SK-N-SH (cell line): ENCODE measurements around the gene GRM7. TPM values are rescaled to one million over a fixed set of nuclear protein-coding genes. Genes with fewer than 3 reads are reported as not detected.

Source experiments
- CTCF ChIA-PET: fragments of 300-600, 350-600 bp; formaldehyde crosslinking; extraction: SDS; loops from one replicate; lab custom pipeline; 2021; lab: Yijun Ruan, JAX
- POLR2A ChIA-PET: fragments of 350-600 bp; sonication (Branson Sonifier 250); formaldehyde crosslinking; extraction: SDS; loops from one replicate; lab custom pipeline; 2020; ENCODE audit warnings: antibody characterized with exemption, inconsistent platforms; lab: Yijun Ruan, JAX
- DNase-seq: peaks from one replicate; pipeline ENCODE4 v3.0.0; 2012
- H2AFZ ChIP-seq: fragments of 200-600 bp; sonication (generic); 2 replicates; pipeline ENCODE4 v1.8.1; 2016; ENCODE audit warnings: antibody characterized with exemption, mild to moderate bottlenecking, low read depth
- H3F3A ChIP-seq: fragments of 200-600 bp; sonication (generic); replicated peaks from 2 replicates; pipeline ENCODE3; 2016; ENCODE audit warnings: antibody characterized with exemption, mild to moderate bottlenecking; ENCODE audit not compliant: insufficient read depth
- H3K27ac ChIP-seq, 2 experiments: fragments of 200-500 bp in 1 of 2; fragments of 200-600 bp in 1 of 2; sonication (Bioruptor generic) in 1 of 2; sonication (generic), shearing (Covaris generic) in 1 of 2; 2 replicates each; pipeline versions ENCODE4 v1.5.1 to v1.6.1; 2014 to 2016; ENCODE audit warnings: low read depth in 2 of 2, inconsistent platforms in 1 of 2, low read length in 1 of 2, mild to moderate bottlenecking in 1 of 2, mixed read lengths in 1 of 2
- H3K27me3 ChIP-seq: fragments of 200-600 bp; sonication (generic), shearing (Covaris generic); 2 replicates; pipeline ENCODE4 v1.6.1; 2016; ENCODE audit warnings: mixed run types; ENCODE audit not compliant: insufficient read depth
- H3K36me3 ChIP-seq, 2 experiments: fragments of 200-500 bp in 1 of 2; fragments of 200-600 bp in 1 of 2; sonication (Bioruptor generic) in 1 of 2; sonication (generic) in 1 of 2; replicated peaks in 1 of 2; 2 replicates each; pipeline versions ENCODE3 to v1.5.1; 2014 to 2016; ENCODE audit warnings: low read length in 1 of 2, mild to moderate bottlenecking in 1 of 2; ENCODE audit not compliant: insufficient read depth in 2 of 2, control insufficient read depth in 1 of 2
- H3K4me1 ChIP-seq, 2 experiments: fragments of 200-500 bp in 1 of 2; fragments of 200-600 bp in 1 of 2; sonication (Bioruptor generic) in 1 of 2; sonication (generic), shearing (Covaris generic) in 1 of 2; 2 replicates each; pipeline versions ENCODE4 v1.5.1 to v1.6.1; 2014 to 2016; ENCODE audit warnings: low read depth in 1 of 2, low read length in 1 of 2, mixed run types in 1 of 2; ENCODE audit not compliant: insufficient read depth in 2 of 2, control insufficient read depth in 1 of 2
- H3K4me2 ChIP-seq: fragments of 200-600 bp; sonication (generic), shearing (Covaris generic); 2 replicates; pipeline ENCODE4 v1.6.1; 2017; ENCODE audit warnings: mixed run types
- H3K4me3 ChIP-seq, 2 experiments: fragments of 200-500 bp in 1 of 2; fragments of 200-600 bp in 1 of 2; sonication (Bioruptor generic) in 1 of 2; sonication (generic), shearing (Covaris generic) in 1 of 2; 2 replicates each; pipeline versions ENCODE4 v1.5.1 to v1.8.1; 2014 to 2016; ENCODE audit warnings: low read depth in 2 of 2, inconsistent platforms in 1 of 2, low read length in 1 of 2, mild to moderate bottlenecking in 1 of 2, mixed read lengths in 1 of 2, moderate library complexity in 1 of 2
- H3K79me2 ChIP-seq: fragments of 200-600 bp; sonication (generic); 2 replicates; pipeline ENCODE4 v1.8.1; 2017; ENCODE audit warnings: mild to moderate bottlenecking; ENCODE audit not compliant: insufficient read depth
- H3K9ac ChIP-seq: fragments of 200-600 bp; sonication (generic); 2 replicates; pipeline ENCODE4 v1.6.1; 2017; ENCODE audit warnings: mixed run types
- H3K9me2 ChIP-seq: fragments of 200-600 bp; sonication (generic); 2 replicates; pipeline ENCODE4 v1.6.1; 2017; ENCODE audit warnings: mixed run types
- H3K9me3 ChIP-seq: fragments of 200-600 bp; sonication (generic); 2 replicates; pipeline ENCODE4 v1.6.1; 2017; ENCODE audit warnings: mixed run types, mild to moderate bottlenecking, moderate library complexity
- H4K20me1 ChIP-seq: fragments of 200-600 bp; sonication (generic); 2 replicates; pipeline ENCODE4 v1.6.1; 2017; ENCODE audit warnings: mild to moderate bottlenecking, mixed run types; ENCODE audit not compliant: insufficient read depth
- ELF1 ChIP-seq: IDR thresholded peaks from 2 replicates; pipeline ENCODE4 v1.4.0; 2012
- EZH2phosphoT487 ChIP-seq: fragments of 200-600 bp; sonication (generic); IDR thresholded peaks from 2 replicates; pipeline ENCODE4 v1.6.1; 2017; ENCODE audit warnings: low read depth, mixed run types, mild to moderate bottlenecking, antibody characterized with exemption, moderate library complexity, borderline replicate concordance
- FOSL2 ChIP-seq: IDR thresholded peaks from 2 replicates; pipeline ENCODE4 v1.4.0; 2012; ENCODE audit warnings: low read depth, mild to moderate bottlenecking, moderate library complexity, borderline replicate concordance
- GABPA ChIP-seq: IDR thresholded peaks from 2 replicates; pipeline ENCODE4 v1.4.0; 2012; ENCODE audit warnings: low read depth, mild to moderate bottlenecking
- IRF3 ChIP-seq: fragments of 150-350 bp; IDR thresholded peaks from 2 replicates; pipeline ENCODE4 v1.6.1; 2016; ENCODE audit warnings: mild to moderate bottlenecking, low read depth, low read length
- MAX ChIP-seq: IDR thresholded peaks from 2 replicates; pipeline ENCODE4 v1.4.0; 2012; ENCODE audit warnings: low read depth
- MXI1 ChIP-seq: IDR thresholded peaks from 2 replicates; pipeline ENCODE4 v1.6.1; 2012; ENCODE audit warnings: mild to moderate bottlenecking, low read depth, low read length, improper control_type of control experiment
- NFIC ChIP-seq: IDR thresholded peaks from 2 replicates; pipeline ENCODE4 v1.4.0; 2012; ENCODE audit warnings: borderline replicate concordance
- RAD21 ChIP-seq: IDR thresholded peaks from 2 replicates; pipeline ENCODE4 v1.6.1; 2012; ENCODE audit warnings: mild to moderate bottlenecking, low read length
- RCOR1 ChIP-seq: fragments of 150-350 bp; IDR thresholded peaks from 2 replicates; pipeline ENCODE4 v1.6.1; 2017; ENCODE audit warnings: antibody characterized with exemption, low read length
- REST ChIP-seq: IDR thresholded peaks from 2 replicates; pipeline ENCODE4 v1.6.1; 2012; ENCODE audit warnings: mild to moderate bottlenecking, low read depth, low read length, moderate library complexity
- RFX5 ChIP-seq: IDR thresholded peaks from 2 replicates; pipeline ENCODE4 v1.6.1; 2012; ENCODE audit warnings: mild to moderate bottlenecking, improper control_type of control experiment, low read length
- RXRA ChIP-seq: IDR thresholded peaks from 2 replicates; pipeline ENCODE4 v1.4.0; 2012; ENCODE audit warnings: low read depth, mild to moderate bottlenecking, borderline replicate concordance
- SMC3 ChIP-seq: IDR thresholded peaks from 2 replicates; pipeline ENCODE4 v1.6.1; 2012; ENCODE audit warnings: low read depth, low read length, improper control_type of control experiment
- TAF1 ChIP-seq: IDR thresholded peaks from 2 replicates; pipeline ENCODE4 v1.6.1; 2012; ENCODE audit warnings: low read depth, mild to moderate bottlenecking, low read length, moderate library complexity, borderline replicate concordance
- TCF12 ChIP-seq: IDR thresholded peaks from 2 replicates; pipeline ENCODE4 v1.4.0; 2012
- USF2 ChIP-seq: fragments of 150-350 bp; IDR thresholded peaks from 2 replicates; pipeline ENCODE4 v1.6.1; 2017; ENCODE audit warnings: antibody characterized with exemption, low read length, low read depth, borderline replicate concordance
- YY1 ChIP-seq: IDR thresholded peaks from 2 replicates; pipeline ENCODE4 v1.4.0; 2012; ENCODE audit warnings: low read depth, mild to moderate bottlenecking
- ZBTB33 ChIP-seq: IDR thresholded peaks from 2 replicates; pipeline ENCODE4 v1.4.0; 2012; ENCODE audit warnings: low read depth, borderline replicate concordance
- WGBS: methylation state at CpG from one replicate; pipeline ENCODE4 v1.1.6; 2017; ENCODE audit warnings: low lambda C conversion rate; 5-methylcytosine and 5-hydroxymethylcytosine counted together
- polyA plus RNA-seq, 3 experiments: library from polyadenylated mRNA; depleted of rRNA; stranded (reverse); fragments of >200 nt; gene quantifications; 2 replicates each; pipeline ENCODE4 v1.2.3, GENCODE V29; 2012

Gene GRM7
- polyA plus RNA-seq, 1 of the 3 experiments (the other 2 are of a cell fraction) = 0.03 TPM

- H3K9ac ChIP-seq = no peak overlapping the region
- H3K27ac ChIP-seq = no peak overlapping the region
- no peaks in the 10 kb centered on the region for H4K20me1 ChIP-seq
- H3K27me3 ChIP-seq = no peaks in the 10 kb centered on the region
- no peaks in the 10 kb centered on the region for H3K4me1 ChIP-seq
- H3K9me2 ChIP-seq = no peaks in the 10 kb centered on the region
- no peak overlapping the region for H2AFZ ChIP-seq
- WGBS = 16% methylated on average over 1 of the region's 1 CpG
- ChIA-PET CTCF (interaction anchor here (1.0 to 1.5 kb wide), 2 partner anchors 14 to 987 kb away, joined by 3 to 4 read pairs; no protein-coding TSS in a partner anchor), POLR2A (no interaction called here)
- TF ChIP-seq SMC3 (peak; percentile 48; the same call in 1 of the 2 replicates), RCOR1 (peak; percentile 8; the same call in 1 of the 2 replicates), RAD21 (peak; percentile 73), RXRA (no peak)
- H3F3A ChIP-seq = no peaks in the 10 kb centered on the region
- peak; percentile 28 for DNase-seq
- no peaks in the 10 kb centered on the region for H3K36me3 ChIP-seq
- no peaks in the 10 kb centered on the region for H3K79me2 ChIP-seq
- no peak overlapping the region for H3K4me3 ChIP-seq
- H3K9me3 ChIP-seq = no peaks in the 10 kb centered on the region
- H3K4me2 ChIP-seq = no peak overlapping the region
Measured at GRCh38 chr3:6825524-6825923, 35.4 kb upstream of the GRM7 start.

GRCh38 chr3:6827453-6827852 lies 33.5 kb upstream of the GRM7 start:
- TF ChIP-seq SMC3 = no peak
- no peak for TF ChIP-seq RFX5
- no peak for TF ChIP-seq IRF3
- no peak for TF ChIP-seq NFIC
- no peak for TF ChIP-seq USF2
- TF ChIP-seq TCF12 = no peak
- TF ChIP-seq ELF1 = no peak
- no peak for TF ChIP-seq FOSL2
- TF ChIP-seq YY1 = no peak
- no peak for TF ChIP-seq MXI1
- TF ChIP-seq GABPA = no peak
- TF ChIP-seq ZBTB33 = no peak
- TF ChIP-seq EZH2phosphoT487 = no peak
- TF ChIP-seq REST = no peak
- TF ChIP-seq MAX = no peak
- TF ChIP-seq TAF1 = no peak
- Histone ChIP-seq H3F3A (no peaks in the 10 kb centered on the region), H3K27me3 (no peaks in the 10 kb centered on the region), H3K4me1 (no peaks in the 10 kb centered on the region), H3K9me3 (no peaks in the 10 kb centered on the region), H4K20me1 (no peaks in the 10 kb centered on the region), H3K4me3 (no peak overlapping the region), H3K9me2 (no peaks in the 10 kb centered on the region), H3K36me3 (no peaks in the 10 kb centered on the region), H3K4me2 (no peak overlapping the region), H3K9ac (no peak overlapping the region), H3K79me2 (no peaks in the 10 kb centered on the region), H2AFZ (no peak overlapping the region), H3K27ac (no peak overlapping the region)
- WGBS = 19% methylated on average over 6 of the region's 6 CpGs
- ChIA-PET CTCF (no interaction called here), POLR2A (no interaction called here)
- DNase-seq = no peak
